HepG2 (cell line): ENCODE measurements around the gene NXN. TPM values are rescaled to one million over a fixed set of nuclear protein-coding genes. Genes with fewer than 3 reads are reported as not detected.

Experiments
- CENPX ChIP-seq: sonication (generic); formaldehyde crosslinking; IDR thresholded peaks from 2 replicates; pipeline ENCODE4 v1.9.0; 2021; ENCODE audit warnings: mild to moderate bottlenecking, missing genetic modification reagents, moderate library complexity
- DR1 ChIP-seq: sonication (generic); formaldehyde crosslinking; IDR thresholded peaks from 2 replicates; pipeline ENCODE4 v1.8.0; 2021; ENCODE audit warnings: mild to moderate bottlenecking, missing genetic modification reagents, inconsistent platforms
- EEA1 ChIP-seq: sonication (generic); formaldehyde crosslinking; IDR thresholded peaks from 2 replicates; pipeline ENCODE4 v1.5.1; 2020; ENCODE audit warnings: mild to moderate bottlenecking, missing genetic modification reagents, borderline replicate concordance
- ERF ChIP-seq: IDR thresholded peaks from 2 replicates; pipeline ENCODE4 v1.6.1; 2018; ENCODE audit warnings: missing biosample characterization, missing genetic modification reagents
- FOXK1 ChIP-seq: sonication (generic); formaldehyde crosslinking; IDR thresholded peaks from 2 replicates; pipeline ENCODE4 v1.4.0; 2020; ENCODE audit warnings: low read depth, missing genetic modification reagents, borderline replicate concordance
- GABPB1 ChIP-seq: IDR thresholded peaks from 2 replicates; pipeline ENCODE4 v1.6.1; 2016; ENCODE audit warnings: mild to moderate bottlenecking, missing genetic modification reagents, moderate library complexity, missing compliant biosample characterization
- HDAC6 ChIP-seq: fragments of 200-600 bp; sonication (generic); IDR thresholded peaks from 2 replicates; pipeline ENCODE4 v1.7.0; 2017; ENCODE audit warnings: mild to moderate bottlenecking, antibody characterized with exemption, low read length, low read depth
- HMG20B ChIP-seq: conservative IDR thresholded peaks from 2 replicates; pipeline ENCODE4 v1.6.1; 2016; ENCODE audit warnings: missing genetic modification reagents, missing compliant biosample characterization
- HMGA1 ChIP-seq: sonication (generic); formaldehyde crosslinking; conservative IDR thresholded peaks from 2 replicates; pipeline ENCODE4 v1.4.0; 2020; ENCODE audit warnings: missing genetic modification reagents
- MIER3 ChIP-seq: IDR thresholded peaks from 2 replicates; pipeline ENCODE4 v1.6.1; 2016; ENCODE audit warnings: missing compliant biosample characterization, borderline replicate concordance
- NAIF1 ChIP-seq: sonication (generic); formaldehyde crosslinking; IDR thresholded peaks from 2 replicates; pipeline ENCODE4 v1.5.0; 2020; ENCODE audit warnings: mild to moderate bottlenecking, missing genetic modification reagents, borderline replicate concordance
- PLRG1 ChIP-seq: fragments of 450-650 bp; conservative IDR thresholded peaks from 2 replicates; pipeline ENCODE4 v1.6.1; 2016
- RAD21 ChIP-seq: fragments of 450-650 bp; formaldehyde crosslinking; IDR thresholded peaks from 2 replicates; pipeline ENCODE4 v1.5.0; 2020; ENCODE audit warnings: mild to moderate bottlenecking
- TP53 ChIP-seq: sonication (generic); formaldehyde crosslinking; conservative IDR thresholded peaks from 2 replicates; pipeline ENCODE4 v1.4.0; 2020; ENCODE audit warnings: missing genetic modification reagents
- ZNF331 ChIP-seq: sonication (generic); formaldehyde crosslinking; IDR thresholded peaks from 2 replicates; pipeline ENCODE4 v1.4.0; 2020; ENCODE audit warnings: missing genetic modification reagents
- ZNF598 ChIP-seq: sonication (generic); formaldehyde crosslinking; IDR thresholded peaks from 2 replicates; pipeline ENCODE4 v1.5.1; 2020; ENCODE audit warnings: mild to moderate bottlenecking, missing genetic modification reagents, borderline replicate concordance
- ZNF619 ChIP-seq: sonication (generic); formaldehyde crosslinking; IDR thresholded peaks from 2 replicates; pipeline ENCODE4 v1.4.0; 2020; ENCODE audit warnings: mild to moderate bottlenecking, missing genetic modification reagents
- ZNF674 ChIP-seq: sonication (generic); formaldehyde crosslinking; IDR thresholded peaks from 2 replicates; pipeline ENCODE4 v1.5.0; 2020; ENCODE audit warnings: low read depth, mild to moderate bottlenecking, missing genetic modification reagents
- ZSCAN12 ChIP-seq: sonication (generic); formaldehyde crosslinking; IDR thresholded peaks from 2 replicates; pipeline ENCODE4 v1.9.0; 2021; ENCODE audit warnings: mild to moderate bottlenecking, missing genetic modification reagents
- ZSCAN30 ChIP-seq: sonication (generic); formaldehyde crosslinking; IDR thresholded peaks from 2 replicates; pipeline ENCODE4 v1.5.0; 2020; ENCODE audit warnings: mild to moderate bottlenecking, missing genetic modification reagents
- polyA plus RNA-seq, 8 experiments: library from polyadenylated mRNA; depleted of rRNA in 3 of 8; stranded (reverse) in 7 of 8; unstranded in 1 of 8; fragments of >200 nt; fragmentation: Illumina TruSeq in 4 of 8; extraction: Trizol in 4 of 8; gene quantifications; 2 replicates each; pipeline versions ENCODE4 v1.2.1 to v1.2.3, GENCODE V29; 2011 to 2016; ENCODE audit warnings: low read depth in 4 of 8, missing spikeins in 1 of 8, mixed read lengths in 1 of 8; ENCODE audit not compliant: insufficient read depth in 1 of 8
- total RNA-seq, 5 experiments: library from RNA; depleted of rRNA; stranded (reverse); fragments of >200 nt; fragmentation: Illumina TruSeq; extraction: Trizol; gene quantifications; 2 replicates each; pipeline ENCODE4 v1.2.3, GENCODE V29; 2016; ENCODE audit warnings: low read depth in 1 of 5
- TF ChIP-seq, protein P1 (sequence below): sonication (generic); formaldehyde crosslinking; IDR thresholded peaks from 2 replicates; pipeline ENCODE4 v1.4.0; 2020; ENCODE audit warnings: low read depth, mild to moderate bottlenecking, missing genetic modification reagents
- TF ChIP-seq, protein P2 (sequence below): sonication (generic); formaldehyde crosslinking; IDR thresholded peaks from 2 replicates; pipeline ENCODE4 v1.5.0; 2020; ENCODE audit warnings: mild to moderate bottlenecking, missing genetic modification reagents
- TF ChIP-seq, protein P3 (sequence below): sonication (generic); formaldehyde crosslinking; IDR thresholded peaks from 2 replicates; pipeline ENCODE4 v1.8.0; 2022; ENCODE audit warnings: low read depth, missing genetic modification reagents
- TF ChIP-seq, protein P4 (sequence below): sonication (generic); formaldehyde crosslinking; conservative IDR thresholded peaks from 2 replicates; pipeline ENCODE4 v1.8.1; 2023; ENCODE audit warnings: missing genetic modification reagents

The NXN gene
- total and polyA plus RNA-seq, 2 of the 13 experiments (the other 11 are each of a cell fraction or from before 2014, with no cell fraction given): 22.2 to 24.3 TPM

DNA sequence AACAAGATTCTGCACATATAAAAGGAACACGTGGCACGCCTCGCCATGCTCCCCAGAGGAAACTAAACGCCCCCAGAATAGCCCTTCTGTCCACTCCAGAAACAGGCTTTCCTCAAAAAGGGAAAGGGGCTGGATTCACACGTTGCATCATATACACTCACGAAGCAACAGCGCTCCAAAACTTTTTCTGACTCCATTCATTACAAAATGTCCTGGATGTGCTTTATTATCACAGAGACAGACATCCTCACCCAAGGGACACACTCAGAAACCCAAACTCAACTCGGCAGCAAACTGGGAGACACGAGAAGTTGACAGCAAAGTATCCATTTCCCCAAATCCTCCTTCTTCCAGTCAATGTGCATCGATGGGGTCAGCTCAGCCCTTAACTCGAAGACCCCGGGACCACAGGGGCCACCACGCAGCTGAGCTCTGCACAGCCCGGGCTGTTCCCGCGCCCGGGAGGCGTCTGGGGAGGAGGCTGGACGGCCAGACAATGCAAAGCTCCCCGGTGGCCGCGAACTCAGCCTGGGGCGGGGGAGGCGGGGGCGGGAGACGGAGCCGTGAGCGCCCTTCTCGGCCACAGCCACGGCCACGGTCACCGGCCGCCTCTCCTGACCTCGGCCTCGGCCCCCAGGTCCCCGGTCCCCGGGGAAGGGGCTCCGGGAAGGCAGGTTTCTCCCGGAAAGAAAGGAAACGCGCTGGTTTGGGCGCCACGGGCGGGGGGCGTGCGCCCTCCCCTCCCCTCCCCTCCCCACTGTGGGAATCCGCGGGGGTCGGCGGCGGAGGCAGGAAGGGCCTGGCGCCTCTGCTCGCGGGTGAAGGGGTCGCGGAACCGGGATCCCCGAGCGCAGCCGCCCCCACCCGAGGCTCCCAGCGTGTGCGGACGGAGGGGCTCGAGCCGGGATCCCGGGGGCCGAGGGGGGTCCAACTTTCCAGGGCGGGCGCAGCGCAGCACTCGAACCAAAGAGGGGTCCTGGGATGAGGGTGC, 1.2 kb downstream of the NXN start (continued):
- TF ChIP-seq, protein P1, sequence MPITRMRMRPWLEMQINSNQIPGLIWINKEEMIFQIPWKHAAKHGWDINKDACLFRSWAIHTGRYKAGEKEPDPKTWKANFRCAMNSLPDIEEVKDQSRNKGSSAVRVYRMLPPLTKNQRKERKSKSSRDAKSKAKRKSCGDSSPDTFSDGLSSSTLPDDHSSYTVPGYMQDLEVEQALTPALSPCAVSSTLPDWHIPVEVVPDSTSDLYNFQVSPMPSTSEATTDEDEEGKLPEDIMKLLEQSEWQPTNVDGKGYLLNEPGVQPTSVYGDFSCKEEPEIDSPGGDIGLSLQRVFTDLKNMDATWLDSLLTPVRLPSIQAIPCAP (CRISPR knock-in tag): no peak
- TF ChIP-seq HDAC6: no peak
- TF ChIP-seq PLRG1: no peak
- no peak for TF ChIP-seq ZNF619 (CRISPR knock-in tag)
- TF ChIP-seq NAIF1 (CRISPR knock-in tag): no peak
- no peak for TF ChIP-seq HMGA1
- TF ChIP-seq, protein P2, sequence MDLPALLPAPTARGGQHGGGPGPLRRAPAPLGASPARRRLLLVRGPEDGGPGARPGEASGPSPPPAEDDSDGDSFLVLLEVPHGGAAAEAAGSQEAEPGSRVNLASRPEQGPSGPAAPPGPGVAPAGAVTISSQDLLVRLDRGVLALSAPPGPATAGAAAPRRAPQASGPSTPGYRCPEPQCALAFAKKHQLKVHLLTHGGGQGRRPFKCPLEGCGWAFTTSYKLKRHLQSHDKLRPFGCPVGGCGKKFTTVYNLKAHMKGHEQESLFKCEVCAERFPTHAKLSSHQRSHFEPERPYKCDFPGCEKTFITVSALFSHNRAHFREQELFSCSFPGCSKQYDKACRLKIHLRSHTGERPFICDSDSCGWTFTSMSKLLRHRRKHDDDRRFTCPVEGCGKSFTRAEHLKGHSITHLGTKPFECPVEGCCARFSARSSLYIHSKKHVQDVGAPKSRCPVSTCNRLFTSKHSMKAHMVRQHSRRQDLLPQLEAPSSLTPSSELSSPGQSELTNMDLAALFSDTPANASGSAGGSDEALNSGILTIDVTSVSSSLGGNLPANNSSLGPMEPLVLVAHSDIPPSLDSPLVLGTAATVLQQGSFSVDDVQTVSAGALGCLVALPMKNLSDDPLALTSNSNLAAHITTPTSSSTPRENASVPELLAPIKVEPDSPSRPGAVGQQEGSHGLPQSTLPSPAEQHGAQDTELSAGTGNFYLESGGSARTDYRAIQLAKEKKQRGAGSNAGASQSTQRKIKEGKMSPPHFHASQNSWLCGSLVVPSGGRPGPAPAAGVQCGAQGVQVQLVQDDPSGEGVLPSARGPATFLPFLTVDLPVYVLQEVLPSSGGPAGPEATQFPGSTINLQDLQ (CRISPR knock-in tag): no peak
- TF ChIP-seq CENPX (CRISPR knock-in tag): no peak
- TF ChIP-seq, protein P3, sequence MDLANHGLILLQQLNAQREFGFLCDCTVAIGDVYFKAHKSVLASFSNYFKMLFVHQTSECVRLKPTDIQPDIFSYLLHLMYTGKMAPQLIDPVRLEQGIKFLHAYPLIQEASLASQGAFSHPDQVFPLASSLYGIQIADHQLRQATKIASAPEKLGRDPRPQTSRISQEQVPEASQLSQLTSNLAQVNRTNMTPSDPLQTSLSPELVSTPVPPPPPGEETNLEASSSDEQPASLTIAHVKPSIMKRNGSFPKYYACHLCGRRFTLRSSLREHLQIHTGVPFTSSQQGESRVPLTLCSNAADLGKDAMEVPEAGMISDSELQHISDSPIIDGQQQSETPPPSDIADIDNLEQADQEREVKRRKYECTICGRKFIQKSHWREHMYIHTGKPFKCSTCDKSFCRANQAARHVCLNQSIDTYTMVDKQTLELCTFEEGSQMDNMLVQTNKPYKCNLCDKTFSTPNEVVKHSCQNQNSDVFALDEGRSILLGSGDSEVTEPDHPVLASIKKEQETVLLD (CRISPR knock-in tag): no peak
- TF ChIP-seq DR1 (CRISPR knock-in tag): no peak
- TF ChIP-seq EEA1 (CRISPR knock-in tag): no peak
- no peak for TF ChIP-seq RAD21
- no peak for TF ChIP-seq ZNF674
- no peak for TF ChIP-seq MIER3
- TF ChIP-seq TP53: no peak
- no peak for TF ChIP-seq ZSCAN30 (CRISPR knock-in tag)
- TF ChIP-seq, protein P4, sequence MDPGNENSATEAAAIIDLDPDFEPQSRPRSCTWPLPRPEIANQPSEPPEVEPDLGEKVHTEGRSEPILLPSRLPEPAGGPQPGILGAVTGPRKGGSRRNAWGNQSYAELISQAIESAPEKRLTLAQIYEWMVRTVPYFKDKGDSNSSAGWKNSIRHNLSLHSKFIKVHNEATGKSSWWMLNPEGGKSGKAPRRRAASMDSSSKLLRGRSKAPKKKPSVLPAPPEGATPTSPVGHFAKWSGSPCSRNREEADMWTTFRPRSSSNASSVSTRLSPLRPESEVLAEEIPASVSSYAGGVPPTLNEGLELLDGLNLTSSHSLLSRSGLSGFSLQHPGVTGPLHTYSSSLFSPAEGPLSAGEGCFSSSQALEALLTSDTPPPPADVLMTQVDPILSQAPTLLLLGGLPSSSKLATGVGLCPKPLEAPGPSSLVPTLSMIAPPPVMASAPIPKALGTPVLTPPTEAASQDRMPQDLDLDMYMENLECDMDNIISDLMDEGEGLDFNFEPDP (CRISPR knock-in tag): no peak
- no peak for TF ChIP-seq ERF
- TF ChIP-seq GABPB1 (CRISPR knock-in tag): peak; percentile 40; the same call in 1 of the 2 replicates
- no peak for TF ChIP-seq ZNF331 (CRISPR knock-in tag)
- TF ChIP-seq ZNF598: 0 out of 2 replicates have a peak, but pooled peaks have one; percentile 25
- no peak for TF ChIP-seq HMG20B (CRISPR knock-in tag)
- TF ChIP-seq ZSCAN12 (CRISPR knock-in tag): no peak
- TF ChIP-seq FOXK1 (CRISPR knock-in tag): no peak
